HPDE6-E6E7 (cell line): Measurements from ENCODE around the gene MYBPC2.

Experiments
- DNase-seq: peaks from one replicate; pipeline ENCODE4 v3.0.0; 2011; ENCODE audit warnings: missing footprints; ENCODE audit errors: extremely low spot score

MYBPC2 gene

DNA sequence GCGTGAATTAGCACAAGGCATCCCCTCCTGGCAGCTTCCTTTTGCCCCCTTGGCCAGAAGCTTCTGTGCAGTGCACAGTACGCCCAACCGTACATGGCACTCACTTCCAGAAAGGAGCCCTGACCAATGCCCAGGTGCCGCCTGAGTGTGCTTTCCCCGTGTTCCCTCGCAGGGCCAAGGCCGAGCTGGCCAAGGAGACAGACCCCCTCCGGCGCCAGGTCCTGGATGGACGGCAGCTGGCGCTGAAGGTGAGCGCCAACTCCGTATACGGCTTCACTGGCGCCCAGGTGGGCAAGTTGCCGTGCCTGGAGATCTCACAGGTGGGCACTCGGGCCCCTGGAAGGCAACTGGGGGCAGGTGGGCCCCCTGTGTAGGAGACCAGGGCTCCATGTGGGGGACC, 23.3 kb upstream of the MYBPC2 start:
- no peak for DNase-seq

- DNase-seq = no peak
Measured at GRCh38 chr19:50410109-50410508, 22.6 kb upstream of the MYBPC2 start.

DNA sequence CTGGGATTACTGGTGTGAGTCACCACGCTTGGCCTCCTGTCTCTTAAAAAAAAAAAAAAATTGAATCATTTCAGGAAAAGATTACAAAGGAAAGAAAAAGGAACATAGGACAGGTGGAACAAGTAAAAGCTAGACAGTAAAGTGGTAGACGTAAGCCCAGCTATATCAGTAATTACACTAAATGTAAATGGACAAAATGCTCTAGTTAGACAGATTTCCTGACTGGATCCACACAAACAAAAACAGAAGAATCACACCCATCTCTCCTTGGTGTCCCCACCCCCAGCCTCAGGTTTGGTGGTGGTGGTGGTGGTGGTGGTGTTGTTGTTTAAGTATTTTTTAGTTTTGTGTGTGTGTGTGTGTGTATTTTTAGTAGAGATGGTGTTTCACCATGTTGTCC, 20.3 kb upstream of the MYBPC2 start:
- no peak for DNase-seq

GRCh38 chr19:50413096-50413495, 19.6 kb upstream of the MYBPC2 start:
- no peak for DNase-seq

- no peak for DNase-seq
Measured at GRCh38 chr19:50413531-50413930, 19.2 kb upstream of the MYBPC2 start.

GRCh38 chr19:50414864-50415660, 17.6 kb upstream of the MYBPC2 start:
- DNase-seq = no peak

- DNase-seq = no peak
Measured at GRCh38 chr19:50415661-50416033, 17.0 kb upstream of the MYBPC2 start.

DNA sequence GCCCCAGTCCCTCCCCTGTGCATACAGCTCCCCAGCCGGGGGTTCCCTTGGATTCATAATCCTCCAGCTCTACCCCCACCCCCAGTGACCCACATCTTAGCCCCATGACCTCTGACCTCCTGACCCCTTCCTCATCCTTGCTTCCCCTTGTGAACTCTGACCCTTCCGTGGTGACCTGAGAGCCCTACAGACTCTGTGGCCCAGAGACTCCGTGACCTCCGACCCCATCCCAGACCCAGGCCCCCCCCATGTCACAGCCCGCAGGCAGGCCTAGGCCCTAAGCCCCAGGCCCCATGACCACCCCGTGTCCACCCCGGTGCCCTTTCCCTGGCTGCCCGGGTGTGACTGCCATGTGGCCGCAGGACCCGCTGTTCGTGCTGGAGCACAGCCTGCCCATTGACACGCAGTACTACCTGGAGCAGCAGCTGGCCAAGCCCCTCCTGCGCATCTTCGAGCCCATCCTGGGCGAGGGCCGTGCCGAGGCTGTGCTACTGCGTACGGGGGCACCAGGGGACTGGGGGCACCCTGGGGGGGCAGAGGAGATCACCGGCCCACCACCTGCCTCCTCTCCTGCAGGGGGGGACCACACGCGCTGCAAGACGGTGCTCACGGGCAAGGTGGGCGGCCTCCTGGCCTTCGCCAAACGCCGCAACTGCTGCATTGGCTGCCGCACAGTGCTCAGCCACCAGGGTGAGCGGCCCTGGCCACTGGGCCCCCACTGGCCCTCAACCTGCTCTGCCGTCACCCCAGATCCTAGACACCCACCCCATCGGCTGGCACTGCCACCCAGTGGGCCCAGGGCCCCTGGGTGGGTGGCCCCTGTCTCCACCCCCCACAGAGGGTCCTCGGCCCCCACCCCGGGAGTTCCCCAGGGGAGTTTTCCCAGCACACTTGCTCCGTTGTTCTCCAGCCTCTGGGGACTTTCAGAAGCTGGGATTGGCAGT, 16.4 kb upstream of the MYBPC2 start:
- no peak for DNase-seq

DNA sequence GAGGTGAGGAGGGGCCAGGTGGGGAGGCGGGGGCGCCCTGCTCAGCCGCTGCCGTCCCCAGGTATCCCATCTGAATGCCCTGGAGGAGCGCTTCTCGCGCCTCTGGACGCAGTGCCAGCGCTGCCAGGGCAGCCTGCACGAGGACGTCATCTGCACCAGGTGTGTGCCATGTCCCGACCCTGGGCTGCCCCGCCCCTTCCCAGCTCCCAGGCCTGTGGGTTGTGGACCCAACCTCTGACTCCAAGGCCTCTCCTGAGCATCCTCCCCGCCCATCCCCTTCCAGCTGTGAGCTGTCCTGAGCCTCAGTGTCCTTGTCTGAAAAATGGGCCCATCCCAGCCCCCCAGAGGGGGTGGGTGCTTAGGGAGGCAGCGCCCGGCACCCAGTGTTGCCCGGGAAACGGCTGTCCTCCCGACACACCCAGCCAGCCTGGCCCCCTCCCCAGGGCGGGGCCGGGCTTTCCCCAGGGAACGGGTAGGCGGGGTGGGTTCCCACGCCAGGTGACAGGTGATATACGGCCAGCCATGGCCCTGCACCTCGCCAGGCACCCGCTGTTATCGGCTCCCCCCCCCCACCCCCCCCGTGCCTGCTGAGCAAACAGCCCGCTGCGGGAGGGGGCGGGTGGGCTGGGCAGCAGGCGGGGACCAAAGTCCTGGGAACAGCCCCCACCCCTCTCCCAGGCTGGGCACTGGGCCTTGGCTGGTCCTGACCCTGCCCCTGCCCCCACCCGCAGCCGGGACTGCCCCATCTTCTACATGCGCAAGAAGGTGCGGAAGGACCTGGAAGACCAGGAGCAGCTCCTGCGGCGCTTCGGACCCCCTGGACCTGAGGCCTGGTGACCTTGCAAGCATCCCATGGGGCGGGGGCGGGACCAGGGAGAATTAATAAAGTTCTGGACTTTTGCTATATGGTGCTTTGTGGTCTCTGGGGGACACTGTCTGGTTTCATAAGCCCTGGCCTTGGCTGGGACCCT, 15.3 kb upstream of the MYBPC2 start:
- no peak for DNase-seq

DNA sequence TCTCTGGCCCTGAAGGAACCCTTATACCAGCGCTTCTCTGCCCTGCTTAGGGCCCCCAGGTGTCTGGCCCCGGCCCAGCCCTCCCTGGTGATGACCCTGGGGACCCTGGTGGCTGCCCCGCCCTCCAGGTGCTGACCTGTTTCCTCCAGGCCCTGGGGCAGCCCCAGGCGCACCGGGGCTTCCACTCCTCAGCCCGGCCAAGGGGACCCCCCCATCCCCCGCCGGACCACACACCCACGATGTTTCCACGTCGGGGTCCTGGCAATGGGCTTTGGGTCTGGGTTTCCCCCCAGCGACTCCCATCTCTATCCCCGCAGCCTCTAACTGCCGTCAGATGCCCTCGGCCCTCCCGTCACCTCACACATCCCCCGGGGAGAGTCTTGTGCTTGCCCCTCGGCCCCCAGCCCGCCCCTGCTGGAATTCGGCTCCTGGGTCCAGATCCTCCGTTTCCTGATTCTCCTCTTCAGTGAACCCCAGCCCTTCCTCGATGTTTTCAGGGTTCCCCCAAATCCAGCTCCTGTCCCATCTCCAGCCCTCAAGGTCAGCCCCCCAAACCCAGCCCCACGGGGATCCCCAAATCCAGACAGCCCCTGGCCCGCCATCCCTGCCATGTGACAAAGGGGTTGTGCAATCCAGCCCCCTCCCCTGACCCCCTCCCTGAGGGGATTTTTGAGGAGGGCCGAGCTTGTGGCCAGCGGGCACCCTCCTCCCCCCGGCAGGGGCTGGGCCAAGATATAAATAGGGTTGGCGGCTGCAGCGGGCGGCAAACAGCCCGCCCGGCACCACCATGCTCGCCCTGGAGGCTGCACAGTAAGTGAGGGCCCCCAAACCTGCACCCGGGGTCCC, 14.3 kb upstream of the MYBPC2 start, which contains the start of gene SPIB:
TSS of gene SPIB (plus strand) at position 763 of the 846 bp plus-strand sequence. CDS start at position 788, 25 bp downstream.
- no peak for DNase-seq

- DNase-seq = no peak
Measured at GRCh38 chr19:50419022-50419579, 13.6 kb upstream of the MYBPC2 start.

DNA sequence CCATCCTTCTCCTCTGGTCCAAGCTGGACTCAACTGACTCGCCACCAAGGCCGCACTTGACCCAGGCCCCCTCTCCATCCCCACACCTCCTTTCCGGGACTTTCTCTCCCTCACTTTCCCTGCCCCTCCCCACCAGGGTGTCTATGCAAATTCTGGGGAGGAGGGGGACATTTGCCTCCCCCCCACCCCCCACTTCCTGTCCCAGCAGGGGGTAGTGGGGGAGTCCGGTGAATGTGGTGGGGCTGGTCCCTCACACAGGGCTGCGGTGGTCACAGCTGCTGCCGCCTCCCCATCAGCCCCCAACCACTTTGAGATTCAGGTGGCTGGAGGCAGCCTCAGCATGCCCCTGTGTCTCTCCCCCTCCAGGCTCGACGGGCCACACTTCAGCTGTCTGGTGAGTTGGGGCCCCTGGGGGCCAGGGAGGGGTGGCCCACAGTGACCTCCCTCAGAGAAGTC, 13.1 kb upstream of the MYBPC2 start:
- DNase-seq = no peak

- DNase-seq = no peak
Measured at GRCh38 chr19:50420127-50420526, 12.6 kb upstream of the MYBPC2 start.

GRCh38 chr19:50420808-50421207, 11.9 kb upstream of the MYBPC2 start:
- DNase-seq = no peak

DNA sequence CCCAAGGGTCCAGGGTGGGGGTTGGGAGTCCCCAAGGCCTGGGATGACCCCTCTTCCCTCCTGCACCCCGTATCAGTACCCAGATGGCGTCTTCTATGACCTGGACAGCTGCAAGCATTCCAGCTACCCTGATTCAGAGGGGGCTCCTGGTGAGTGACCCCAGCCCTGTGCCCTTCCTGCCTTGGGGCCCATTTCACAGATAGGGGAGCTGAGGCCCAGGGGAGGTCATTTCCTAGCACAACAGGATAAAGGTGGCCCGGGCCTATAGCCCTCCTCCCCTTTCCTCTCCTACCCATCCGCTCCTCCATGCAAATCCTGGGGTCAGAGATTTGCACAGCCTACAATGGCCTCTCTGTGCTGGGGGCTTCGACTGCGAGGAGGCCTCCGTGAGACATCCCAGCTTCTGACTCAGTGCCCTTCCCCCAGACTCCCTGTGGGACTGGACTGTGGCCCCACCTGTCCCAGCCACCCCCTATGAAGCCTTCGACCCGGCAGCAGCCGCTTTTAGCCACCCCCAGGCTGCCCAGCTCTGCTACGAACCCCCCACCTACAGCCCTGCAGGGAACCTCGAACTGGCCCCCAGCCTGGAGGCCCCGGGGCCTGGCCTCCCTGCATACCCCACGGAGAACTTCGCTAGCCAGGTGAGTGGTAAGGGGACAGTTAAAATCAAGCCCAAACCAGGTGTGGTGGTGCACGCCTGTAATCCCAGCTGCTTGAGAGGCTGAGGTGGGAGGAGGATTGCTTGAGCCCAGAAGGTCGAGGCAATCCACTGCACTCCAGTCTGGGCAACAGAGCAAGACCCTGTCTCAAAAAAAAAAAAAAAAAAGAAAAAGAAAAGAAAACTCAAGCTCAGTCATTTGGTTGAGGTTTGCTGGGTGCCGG, 10.1 kb upstream of the MYBPC2 start:
- DNase-seq = no peak

GRCh38 chr19:50423279-50424113, 9.2 kb upstream of the MYBPC2 start:
- DNase-seq = no peak

- DNase-seq = no peak
Measured at GRCh38 chr19:50425581-50425980, 7.1 kb upstream of the MYBPC2 start.

DNA sequence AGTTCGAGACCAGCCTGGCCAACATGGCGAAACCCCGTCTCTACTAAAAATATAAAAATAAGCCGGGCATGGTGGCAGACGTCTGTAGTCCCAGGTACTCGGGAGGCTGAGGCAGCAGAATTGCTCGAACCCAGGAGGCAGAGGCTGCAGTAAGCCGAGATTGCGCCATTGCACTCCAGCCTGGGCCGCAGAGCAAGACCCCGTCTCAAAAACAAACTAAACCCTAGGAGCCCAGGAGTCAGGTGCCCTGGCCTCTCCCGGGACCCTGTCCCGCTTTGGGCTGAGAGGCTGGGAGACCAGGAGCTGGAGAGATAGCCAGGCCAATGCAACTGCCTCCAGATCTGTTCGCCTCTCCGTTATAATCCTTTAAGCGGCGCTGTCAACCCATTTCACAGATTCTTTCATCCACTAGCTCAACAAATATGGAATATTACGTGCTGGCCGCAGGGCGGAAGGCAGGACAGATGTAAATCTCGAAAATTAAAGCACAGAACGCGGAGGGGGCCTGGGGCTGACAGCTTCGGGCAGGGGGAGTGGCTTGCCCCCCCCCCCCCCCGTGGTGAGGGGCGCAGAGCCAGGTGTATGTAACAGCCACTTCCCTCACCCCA, 5.3 kb upstream of the MYBPC2 start:
- no peak for DNase-seq
